HEK293 (cell line): Measurements from ENCODE around the gene SLC6A16.

Source experiments
- EGR2 ChIP-seq: fragments of 450-650 bp; formaldehyde crosslinking; IDR thresholded peaks from 2 replicates; pipeline ENCODE4 v1.5.1; 2016; ENCODE audit warnings: low read depth, missing biosample characterization, missing genetic modification characterization
- YY1 ChIP-seq: fragments of 450-650 bp; formaldehyde crosslinking; IDR thresholded peaks from 2 replicates; pipeline ENCODE4 v1.5.1; 2018; ENCODE audit warnings: missing biosample characterization, missing genetic modification characterization
- ZNF175 ChIP-seq: fragments of 450-650 bp; formaldehyde crosslinking; IDR thresholded peaks from 2 replicates; pipeline ENCODE4 v1.5.1; 2016; ENCODE audit warnings: missing biosample characterization, missing genetic modification characterization
- ZNF549 ChIP-seq: fragments of 450-650 bp; IDR thresholded peaks from 2 replicates; pipeline ENCODE4 v1.5.1; 2018; ENCODE audit warnings: missing biosample characterization, missing genetic modification characterization, mild to moderate bottlenecking, inconsistent platforms, moderate library complexity
- ZNF777 ChIP-seq: fragments of 450-650 bp; formaldehyde crosslinking; IDR thresholded peaks from 2 replicates; pipeline ENCODE4 v1.5.1; 2017; ENCODE audit warnings: missing biosample characterization, missing genetic modification characterization, borderline replicate concordance

DNA sequence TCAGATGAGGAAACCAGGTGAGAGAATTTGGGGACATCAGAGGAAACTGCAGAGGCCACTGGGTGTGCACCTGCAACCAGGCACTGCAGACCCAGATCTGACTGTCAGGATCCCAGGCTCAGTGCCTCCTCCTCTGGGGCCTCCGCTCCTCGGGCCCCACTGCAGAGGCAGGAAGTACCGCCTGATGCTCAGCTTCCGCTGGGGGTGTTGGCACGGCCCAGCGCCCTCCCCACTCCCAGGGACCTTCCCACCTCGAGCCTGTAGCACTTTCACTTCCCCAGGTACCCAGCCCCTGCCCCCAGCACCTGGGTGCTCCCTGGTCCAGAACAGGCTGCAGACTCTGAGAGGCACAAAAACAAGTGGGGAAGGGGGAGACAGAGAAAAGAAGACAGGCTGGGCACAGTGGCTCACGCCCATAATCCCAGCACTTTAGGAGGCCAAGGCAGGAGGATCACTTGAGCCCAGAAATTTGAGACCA is 8.9 kb upstream of the SLC6A16 start:
- no peak for TF ChIP-seq ZNF777
- no peak for TF ChIP-seq YY1
- TF ChIP-seq ZNF175 = no peak
- no peak for TF ChIP-seq ZNF549 (tag by site-specific recombination)
- TF ChIP-seq EGR2 (tag by site-specific recombination) = no peak
